NCI-H2107 (cell line): ENCODE results near the gene ARHGAP26.
"Not testable (repeated sequence)": the region's sequence is repeated elsewhere in the genome, so short reads cannot be mapped to it uniquely, and the experiment has no call there.

Experiments
- DNase-seq: peaks from one replicate; lab custom pipeline; 2025; lab: John Stamatoyannopoulos, UW

The ARHGAP26 gene

DNA sequence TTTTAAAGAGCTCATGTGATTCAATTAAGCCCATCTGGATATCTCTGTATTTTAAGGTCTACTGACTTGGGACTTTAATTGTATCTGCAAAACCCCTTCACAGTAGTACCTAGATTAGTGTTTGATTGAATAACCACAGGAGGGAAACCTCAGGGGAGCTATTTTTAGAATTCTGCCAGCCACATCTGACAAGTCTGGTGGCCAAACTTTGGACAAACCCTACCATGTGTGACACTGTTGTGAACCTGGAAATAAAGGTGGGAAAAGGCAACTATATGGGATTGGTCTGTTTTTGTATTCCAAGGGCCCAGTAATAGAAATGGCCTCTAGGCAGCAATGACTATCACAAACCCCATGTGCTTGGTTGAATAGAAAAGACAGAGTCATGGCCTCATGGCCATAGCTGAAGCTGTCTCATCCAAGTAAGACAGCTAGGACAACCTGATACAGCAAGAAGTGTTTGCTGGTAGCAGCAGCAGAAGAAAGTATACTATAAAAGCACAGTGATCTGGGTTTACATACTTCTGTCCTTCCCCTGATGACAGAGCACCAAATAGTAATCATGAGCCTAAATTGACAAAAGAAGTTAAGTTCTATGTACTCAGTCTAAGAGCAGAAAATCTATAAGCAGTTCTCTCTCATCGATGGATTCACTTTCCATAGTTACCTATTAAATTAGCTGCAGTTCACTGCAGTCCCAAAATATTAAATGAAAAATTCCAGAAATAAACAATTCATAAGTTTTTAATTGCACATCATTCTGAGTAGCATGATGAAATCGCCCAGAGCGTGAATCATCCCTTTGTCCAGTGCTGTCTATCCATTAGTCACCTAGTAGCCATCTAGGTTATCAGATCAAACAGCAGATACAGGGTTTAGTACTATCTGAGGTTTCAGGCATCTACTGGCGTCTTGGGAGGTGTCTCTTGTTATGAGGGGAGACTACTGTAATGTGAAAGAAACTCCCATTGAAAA is 189.8 kb downstream of the ARHGAP26 start:
- DNase-seq = no peak

DNA sequence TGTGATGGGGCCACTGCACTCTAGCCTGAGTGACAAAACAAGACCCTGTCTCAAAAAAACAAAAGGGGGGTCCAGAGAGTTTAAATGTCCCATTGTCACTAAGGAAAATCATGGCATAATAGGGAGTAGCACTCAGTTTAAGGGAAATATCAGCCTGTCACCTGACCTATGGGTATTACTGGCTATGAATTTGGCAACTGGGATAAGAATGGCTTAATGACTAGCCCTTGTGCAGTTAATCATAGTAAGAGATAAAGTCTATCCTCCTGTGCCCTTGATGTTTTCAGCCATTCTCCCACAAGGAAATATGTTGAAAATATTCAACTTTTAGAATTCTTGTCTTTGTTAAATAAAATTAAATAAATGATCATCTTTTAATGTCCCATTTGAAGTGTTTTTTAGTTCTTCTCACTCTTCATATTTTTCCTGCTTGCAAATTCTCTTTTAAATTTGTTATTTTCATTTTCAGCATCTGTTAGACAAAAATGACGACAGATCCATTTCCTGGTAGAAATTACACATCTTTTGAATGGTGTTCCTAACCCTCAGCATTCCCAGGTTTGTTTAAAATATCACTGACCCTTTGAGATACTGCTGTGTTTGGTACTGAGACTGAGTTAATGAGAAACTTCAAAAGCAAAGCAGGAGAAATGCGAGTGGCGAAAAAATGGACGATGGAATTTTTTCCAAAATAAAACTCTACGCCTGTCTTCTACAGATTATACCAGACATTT is 191.4 kb downstream of the ARHGAP26 start:
- DNase-seq = no peak

DNA sequence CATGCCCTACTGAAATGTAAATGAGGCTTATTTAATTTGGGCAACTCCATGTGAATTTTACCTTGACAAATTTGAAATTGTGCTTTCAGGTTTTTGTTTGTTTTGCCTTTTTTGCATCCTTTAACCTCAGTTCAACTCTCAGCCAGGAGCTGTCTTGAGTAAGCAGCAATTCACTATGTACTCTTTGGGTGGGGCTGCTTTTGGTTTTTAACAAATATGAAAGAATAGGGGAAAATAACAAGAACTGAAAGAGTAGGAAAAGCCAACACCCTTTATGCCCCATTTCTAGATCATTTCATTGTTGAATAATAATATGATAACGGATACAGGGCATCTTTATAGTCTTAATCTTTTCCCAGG is 192.0 kb downstream of the ARHGAP26 start:
- DNase-seq = no peak

DNA sequence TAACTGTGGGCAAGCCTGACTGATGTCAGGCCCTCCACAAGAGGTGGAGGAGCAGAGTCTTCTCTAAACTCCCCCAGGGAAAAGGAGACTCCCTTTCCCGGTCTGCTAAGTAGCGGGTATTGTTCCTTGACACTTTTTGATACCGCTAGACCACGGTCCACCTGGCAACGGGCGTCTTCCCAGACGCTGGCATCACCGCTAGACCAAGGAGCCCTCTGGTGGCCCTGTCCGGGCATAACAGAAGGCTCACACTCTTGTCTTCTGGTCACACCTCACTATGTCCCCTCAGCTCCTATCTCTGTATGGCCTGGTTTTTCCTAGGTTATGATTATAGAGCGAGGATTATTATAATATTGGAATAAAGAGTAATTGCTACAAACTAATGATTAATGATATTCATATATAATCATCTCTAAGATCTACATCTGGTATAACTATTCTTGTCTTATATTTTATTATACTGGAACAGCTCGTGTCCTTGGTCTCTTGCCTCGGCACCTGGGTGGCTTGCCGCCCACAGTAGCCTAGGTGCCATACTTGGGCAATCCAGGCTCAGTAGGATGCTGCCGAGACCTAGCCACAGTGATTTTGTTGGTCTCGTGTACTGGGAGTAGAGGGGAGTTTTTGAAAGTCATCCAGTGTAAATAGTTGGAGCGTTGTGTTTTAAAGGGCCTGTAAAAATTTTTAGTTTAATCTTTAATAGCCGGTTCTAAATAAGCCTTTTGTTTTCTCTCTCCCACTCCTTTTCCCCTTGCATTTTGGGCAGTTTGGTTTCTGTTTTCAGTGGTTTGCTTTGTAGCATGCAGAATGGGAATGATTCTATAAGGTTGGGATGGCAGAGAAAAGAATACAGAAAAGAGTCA is 195.3 kb downstream of the ARHGAP26 start:
- not testable (repeated sequence) for DNase-seq

DNA sequence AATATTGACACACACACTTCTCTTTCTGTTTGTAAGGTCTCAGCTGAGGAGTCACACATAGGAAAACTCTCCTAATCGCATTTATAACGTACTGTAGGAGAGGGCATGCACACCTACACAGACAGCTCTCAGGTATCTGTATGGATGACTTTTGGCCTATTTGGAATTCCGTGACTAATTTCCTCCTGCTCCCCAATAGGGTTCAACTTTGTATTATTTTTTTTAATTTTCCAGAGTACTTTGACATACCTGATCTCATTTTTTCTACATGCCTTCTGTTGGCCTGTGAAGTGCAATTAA is 195.9 kb downstream of the ARHGAP26 start:
- no peak for DNase-seq

DNA sequence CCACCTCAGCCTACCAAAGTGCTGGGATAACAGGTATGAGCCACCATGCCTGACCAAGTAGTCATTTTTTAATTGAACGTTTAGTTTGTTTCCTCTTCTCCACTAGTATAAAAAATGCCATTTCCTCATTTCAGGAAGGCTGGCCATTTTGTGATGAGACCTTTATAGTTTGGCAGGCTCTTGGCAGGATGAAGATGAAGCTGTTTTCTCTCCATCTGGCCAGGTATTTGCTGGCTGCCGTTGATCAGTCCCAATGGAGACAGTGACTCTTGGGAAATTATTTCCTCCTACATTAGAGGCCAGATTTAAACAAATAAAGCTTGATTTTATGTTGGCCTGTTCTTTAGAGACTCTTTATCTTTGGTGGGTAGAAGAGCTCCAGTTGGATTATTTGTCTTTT is 199.0 kb downstream of the ARHGAP26 start:
- no peak for DNase-seq

DNA sequence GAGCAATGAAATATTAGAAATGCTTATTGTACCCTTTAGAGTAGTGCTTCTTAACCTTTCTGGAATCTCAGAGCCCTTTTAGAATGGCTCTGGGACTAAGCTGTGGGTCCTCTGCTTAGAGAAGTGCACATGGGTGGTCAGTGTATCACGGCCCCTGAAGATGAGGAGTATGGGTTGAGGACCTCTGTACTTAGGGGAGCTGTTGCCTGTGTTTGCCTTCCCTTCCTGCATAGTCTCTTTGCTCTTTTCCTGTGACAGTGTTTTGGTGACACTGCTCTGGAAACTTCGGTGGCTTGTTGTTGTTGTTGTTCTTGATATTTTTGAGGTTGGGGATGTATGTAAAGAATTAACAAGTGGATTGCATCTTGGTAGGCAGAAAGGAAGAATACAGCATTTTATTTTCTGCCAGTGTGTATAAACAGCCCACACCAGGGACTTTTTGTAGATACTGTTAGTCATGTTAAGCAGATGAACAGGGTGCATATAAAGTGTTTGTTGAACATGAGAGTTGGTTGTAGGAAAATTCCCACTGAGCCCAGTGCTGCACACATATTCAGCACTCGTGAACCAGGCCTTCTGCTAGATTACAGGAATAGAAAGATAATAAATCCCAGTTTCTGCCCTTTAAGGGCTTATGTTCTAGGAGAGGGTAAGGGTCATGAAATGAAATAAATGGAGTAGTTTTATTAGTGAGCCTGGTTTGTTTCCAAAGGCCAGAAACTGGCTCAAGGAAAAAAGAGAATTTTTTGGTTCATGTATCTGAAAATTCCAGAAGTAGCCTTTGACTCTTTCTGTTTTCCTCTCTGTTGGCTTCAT is 199.7 kb downstream of the ARHGAP26 start:
- no peak for DNase-seq

DNA sequence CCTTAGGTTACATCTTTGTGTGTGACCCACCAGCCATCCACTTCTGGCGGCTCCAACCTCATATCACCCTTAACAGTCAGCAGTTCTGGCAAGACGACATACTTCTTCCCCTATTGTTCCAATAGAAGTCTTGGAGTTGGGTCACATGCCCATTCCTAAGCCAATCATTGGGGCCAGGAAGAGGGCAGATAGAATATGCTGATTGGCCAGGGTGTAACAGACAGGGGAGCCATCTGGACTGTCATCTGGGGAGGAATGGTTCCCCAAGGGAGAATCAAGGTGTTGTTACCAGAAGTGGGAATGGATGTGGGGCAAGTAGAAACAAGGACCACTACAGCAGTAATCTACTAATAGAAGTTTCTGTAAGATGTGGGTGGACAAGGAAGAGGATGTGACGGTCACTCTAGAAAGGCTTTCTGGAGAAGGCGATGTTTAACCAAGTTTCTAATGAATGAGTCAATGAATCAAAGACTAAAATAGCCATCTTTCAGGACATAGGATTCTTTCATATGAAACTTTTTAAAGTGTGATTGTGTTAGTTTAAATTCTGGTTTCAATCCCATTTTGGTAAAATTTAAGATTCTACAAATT is 200.4 kb downstream of the ARHGAP26 start:
- DNase-seq = no peak

DNA sequence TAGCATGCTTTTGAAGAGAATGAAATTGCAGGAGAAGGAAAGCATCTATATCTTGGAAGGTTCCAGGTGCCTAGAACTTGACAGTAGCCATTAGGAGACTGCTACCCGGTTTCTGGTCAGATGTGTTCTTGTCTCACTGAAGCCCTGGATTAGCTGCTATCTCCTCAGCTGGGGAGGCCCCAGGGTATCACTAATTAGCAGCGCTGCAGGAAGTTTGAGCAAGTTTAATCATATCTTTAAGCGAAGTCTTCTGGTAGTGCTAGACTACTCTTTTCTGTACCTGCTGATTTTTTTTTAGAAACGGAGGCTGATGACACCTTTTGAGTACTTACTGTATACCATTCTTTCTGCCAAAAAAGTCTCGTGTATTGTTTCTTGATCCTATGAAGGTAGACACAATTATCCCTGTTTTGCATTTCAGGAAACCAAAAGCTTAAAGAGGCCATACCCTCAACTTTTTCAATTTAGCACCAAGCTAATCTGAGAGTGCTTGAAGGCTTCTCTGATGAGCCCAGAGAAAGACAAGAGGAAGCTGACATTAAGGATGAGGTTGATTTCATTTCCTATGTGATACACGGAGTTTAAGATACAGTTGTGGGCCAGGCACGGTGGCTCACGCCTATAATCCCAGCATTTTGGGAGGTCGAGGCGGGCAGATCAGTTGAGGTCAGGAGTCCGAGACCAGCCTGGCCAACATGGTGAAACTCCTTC is 201.3 kb downstream of the ARHGAP26 start:
- no peak for DNase-seq

DNA sequence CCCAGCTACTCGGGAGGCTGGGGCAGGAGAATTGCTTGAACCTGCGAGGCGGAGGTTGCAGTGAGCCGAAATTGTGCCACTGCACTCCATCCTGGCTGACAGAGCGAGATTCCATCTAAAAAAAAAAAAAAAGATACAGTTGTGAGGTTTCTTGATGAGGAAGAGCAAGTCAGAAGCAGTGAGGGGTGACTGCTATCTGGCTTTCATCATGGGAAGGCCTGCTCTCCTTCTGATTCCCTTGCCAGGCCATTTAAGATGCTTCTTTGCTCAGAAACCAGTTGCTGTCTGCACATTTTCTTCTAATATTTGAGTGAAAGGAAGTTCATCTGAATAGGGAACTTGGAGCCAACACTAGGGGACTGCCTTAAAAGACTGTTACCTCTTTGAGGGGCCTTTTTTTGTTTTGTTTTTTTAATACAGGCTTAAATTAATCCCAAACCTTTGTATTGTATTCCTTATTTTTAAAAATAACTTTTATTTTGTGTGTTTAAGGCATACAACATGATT is 201.9 kb downstream of the ARHGAP26 start:
- no peak for DNase-seq

DNA sequence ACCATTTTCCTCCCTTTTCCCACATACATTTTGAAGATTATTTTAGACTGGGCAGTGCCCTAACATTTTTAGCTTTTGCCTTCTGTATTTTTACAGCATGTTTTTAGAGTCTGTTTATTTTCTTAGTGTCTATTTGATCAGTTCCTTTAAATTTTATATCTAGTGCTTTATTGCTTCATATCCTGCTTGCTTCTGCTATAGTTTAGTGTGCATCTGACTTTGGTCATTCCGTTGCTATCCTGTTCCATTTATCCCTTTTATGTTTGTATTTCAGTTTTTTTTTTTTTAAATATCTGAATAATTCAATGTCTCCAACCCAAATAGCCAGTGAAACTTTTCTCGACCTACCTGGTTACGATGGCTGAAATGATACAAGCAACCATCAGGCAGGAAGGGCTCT is 203.8 kb downstream of the ARHGAP26 start:
- no peak for DNase-seq

DNA sequence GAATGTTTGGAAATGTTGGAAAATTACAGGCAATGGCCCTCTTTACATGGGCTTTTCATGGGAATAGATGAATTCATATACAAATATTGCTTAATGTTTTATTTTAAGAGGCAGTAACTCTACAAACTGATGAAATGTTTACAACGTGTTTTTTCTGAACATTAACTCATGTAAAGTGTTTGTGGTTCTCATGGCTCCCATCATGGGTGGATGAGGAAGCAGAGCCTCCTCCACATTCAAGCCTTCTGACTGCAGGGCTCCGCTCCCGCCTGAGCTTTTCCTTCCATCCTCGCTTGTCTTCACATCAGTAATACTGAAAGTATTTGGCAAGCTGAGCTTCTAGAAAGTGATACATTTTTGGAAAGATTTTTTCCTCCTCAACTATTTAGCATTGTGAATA is 204.2 kb downstream of the ARHGAP26 start:
- no peak for DNase-seq

DNA sequence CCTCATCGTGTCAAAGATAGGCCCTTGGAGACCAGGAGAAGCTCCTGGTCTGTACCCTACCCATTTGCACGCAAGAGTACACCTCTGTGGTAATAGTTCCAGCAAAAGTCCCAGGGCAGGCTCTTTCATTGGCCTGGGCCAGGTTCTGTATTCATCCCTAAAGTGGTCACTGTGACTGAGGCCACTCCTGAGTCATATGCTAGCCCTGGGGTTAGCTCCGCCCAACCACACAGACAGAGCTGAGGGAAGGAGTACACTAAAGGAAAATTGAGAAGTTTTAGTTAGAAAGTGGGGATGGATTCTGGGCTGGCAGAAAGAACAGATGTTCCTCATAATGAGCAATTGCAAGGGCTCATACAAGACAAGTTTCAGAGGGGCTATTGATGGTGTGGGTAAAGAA is 206.7 kb downstream of the ARHGAP26 start:
- no peak for DNase-seq

DNA sequence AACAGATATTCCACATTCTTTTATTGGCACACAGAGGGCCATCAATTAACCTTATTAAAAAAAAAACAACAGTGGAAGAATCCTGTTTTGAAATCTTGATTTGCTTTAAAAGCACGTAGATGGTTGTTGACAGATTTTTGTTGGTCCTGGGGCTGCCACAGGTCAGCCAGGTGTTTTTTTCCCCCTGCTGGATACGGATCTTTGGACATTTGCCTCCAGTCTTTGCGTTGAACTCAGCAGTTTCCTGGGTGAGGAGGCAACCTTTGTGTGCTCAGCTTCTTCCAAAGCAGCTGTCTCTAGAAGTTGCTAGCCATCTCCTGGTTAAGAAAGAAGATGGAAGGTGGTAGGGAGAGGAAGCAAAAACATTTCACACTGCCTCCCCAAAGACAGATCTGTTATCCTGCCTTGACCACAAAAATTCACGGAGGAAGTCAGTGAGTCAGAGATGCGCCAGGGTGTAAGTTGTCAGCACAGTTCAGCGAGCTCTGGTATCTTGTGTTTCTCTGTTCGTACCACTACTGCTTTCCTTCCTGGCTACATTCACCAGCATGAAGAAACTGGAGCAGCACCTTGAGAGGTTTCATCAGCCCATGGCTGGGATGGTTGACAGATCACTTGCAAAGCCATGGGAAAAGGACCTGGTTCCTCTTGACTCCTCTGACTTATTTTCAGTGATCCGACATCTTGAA is 207.3 kb downstream of the ARHGAP26 start:
- no peak for DNase-seq

DNA sequence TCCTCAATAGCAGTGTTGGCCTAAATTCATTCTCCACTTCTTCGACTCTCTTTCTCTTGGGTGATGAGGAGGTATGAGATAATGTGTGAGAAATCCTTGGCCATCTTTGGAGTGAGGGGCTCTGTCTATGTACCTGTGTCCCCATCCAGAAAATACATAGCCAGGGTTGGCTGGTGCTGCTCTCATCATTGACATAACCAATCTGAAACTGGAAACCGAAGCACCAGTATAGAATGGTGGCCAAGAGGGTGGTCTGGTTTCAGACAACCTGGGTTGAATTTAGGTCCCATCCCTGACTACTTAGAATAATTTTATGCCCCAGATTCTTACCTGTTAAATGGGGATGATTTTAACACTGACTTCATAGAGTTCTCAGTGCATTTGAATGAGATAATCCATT is 208.1 kb downstream of the ARHGAP26 start:
- DNase-seq = no peak

DNA sequence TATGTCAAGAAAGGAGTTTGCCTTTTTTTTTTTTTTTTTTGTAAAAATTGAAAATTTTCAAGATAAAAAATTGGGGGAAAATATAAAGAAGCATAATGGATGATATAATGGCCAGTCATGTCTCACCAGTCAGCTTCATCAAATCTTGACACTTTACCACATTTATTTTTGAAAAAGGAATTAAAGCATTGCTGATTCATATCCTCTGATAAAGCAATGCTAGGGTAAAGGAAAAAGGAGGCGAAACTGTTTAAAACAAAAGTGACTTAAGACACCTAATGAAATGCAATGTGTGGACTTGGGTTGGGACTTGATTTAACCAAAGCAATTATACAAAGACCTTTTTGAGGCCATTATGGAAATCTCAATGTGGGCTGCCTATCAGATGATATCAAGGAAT is 208.5 kb downstream of the ARHGAP26 start:
- no peak for DNase-seq

DNA sequence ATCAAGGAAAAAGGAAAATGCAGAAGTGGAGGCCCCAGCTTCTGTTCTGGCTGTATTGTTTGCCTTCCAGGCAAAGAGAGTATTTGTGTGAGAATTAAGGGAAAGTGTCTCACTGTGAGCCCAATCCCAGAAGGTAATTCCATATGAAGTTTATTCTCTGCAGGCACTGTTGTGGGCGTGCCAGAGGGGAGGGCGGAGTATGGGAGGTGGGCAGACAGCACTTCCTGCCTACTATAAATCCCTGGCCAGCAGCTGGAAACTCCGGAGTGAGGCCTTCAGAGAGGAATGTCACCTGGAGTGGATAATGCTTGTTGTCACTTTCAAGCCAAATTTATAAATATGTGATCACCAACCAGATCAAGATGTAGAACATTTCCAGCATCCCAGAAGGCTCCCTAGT is 209.5 kb downstream of the ARHGAP26 start:
- DNase-seq = no peak

DNA sequence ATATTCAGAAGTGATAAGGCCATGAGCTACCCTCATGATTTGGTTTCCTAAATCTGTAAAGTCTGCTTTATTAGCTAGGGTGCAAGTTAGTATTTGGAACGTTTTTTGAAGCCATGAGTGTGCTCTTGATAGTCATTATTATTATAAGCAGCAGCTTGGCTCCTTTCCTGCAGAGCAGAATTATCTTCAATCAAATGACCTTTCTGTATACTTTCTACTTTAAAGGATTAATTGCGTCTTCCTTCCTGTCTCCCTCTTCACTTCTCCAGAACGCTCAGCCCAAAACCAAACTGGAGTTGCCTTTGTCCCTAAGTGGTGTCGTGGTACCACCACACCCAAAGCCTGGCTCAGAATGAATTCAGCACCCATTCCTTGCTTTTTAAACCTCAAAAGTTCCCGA is 211.3 kb downstream of the ARHGAP26 start:
- DNase-seq = no peak

DNA sequence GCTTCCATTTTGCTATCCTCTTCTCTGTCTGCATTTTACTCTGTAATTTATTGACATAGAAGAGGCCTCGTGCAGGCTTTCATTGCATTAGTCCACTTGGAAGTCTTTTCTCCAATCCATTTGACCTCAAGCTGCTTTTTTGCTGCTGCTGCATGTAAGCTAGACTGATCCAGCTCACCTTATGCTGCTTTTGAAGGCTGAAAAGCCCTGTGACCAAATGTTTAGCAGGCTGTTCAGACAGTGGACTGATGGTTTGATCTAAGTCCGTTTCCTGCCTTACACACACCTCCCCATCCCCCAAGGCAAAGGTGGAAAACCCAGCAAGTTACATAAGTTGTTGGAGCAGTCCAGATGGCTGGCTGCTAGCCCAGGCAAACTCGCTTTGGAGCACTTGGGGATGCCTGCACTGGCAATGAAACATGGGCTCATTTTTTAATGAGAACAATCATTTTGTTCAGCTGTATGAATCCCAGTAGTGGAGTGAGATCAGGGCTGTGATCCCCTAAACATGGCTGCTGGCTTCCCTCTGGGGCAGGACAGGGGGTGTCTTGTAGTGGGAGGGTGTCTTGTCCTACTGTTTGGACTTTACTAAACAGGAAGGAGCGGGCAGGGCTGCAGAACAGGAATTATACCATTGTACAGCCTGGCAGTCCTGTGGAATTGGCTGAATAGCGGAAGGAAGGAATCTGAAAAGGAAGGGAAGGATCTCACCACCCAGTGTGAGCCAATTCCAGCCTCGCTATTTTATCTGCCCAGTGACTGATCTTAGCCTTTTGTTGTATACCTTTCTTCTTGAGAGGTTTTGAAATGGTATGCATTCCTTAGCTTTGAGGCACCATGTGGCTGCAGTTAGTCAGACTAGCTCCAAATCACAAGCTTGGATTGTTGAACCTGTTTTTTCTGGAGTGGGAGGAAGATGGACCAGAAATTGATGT is 212.0 kb downstream of the ARHGAP26 start:
- DNase-seq = no peak
